GM12878 (cell line): ENCODE measurements around the gene CLEC20A. TPM values are rescaled to one million over a fixed set of nuclear protein-coding genes. Genes with fewer than 3 reads are reported as not detected.

Experiments used
- ATF7 ChIP-seq: fragments of 450-650 bp; IDR thresholded peaks from 2 replicates; pipeline ENCODE4 v1.6.1; 2016; ENCODE audit warnings: low read depth, mild to moderate bottlenecking
- EGR1 ChIP-seq, 2 experiments: IDR thresholded peaks; 1 replicate in 1 of 2; 2 replicates in 1 of 2; pipeline ENCODE4 v1.6.1; 2011 to 2012; ENCODE audit warnings: low read depth in 2 of 2, low read length in 2 of 2, borderline replicate concordance in 1 of 2, mild to moderate bottlenecking in 1 of 2, moderate library complexity in 1 of 2
- GATAD2B ChIP-seq: fragments of 450-650 bp; conservative IDR thresholded peaks from 2 replicates; pipeline ENCODE4 v1.6.1; 2017; ENCODE audit warnings: low read depth, mild to moderate bottlenecking, moderate library complexity
- NR2C1 ChIP-seq: fragments of 450-650 bp; IDR thresholded peaks from 2 replicates; pipeline ENCODE4 v1.6.1; 2017; ENCODE audit warnings: antibody characterized with exemption, mild to moderate bottlenecking, moderate library complexity
- SUPT20H ChIP-seq: IDR thresholded peaks from 2 replicates; pipeline ENCODE4 v1.6.1; 2011; ENCODE audit warnings: low read depth, mild to moderate bottlenecking, low read length, moderate library complexity, borderline replicate concordance; ENCODE audit not compliant: control insufficient read depth
- TCF7 ChIP-seq: IDR thresholded peaks from 2 replicates; pipeline ENCODE4 v1.6.1; 2014; ENCODE audit warnings: antibody characterized with exemption, borderline replicate concordance
- ZNF217 ChIP-seq: fragments of 450-650 bp; IDR thresholded peaks from 2 replicates; pipeline ENCODE4 v1.6.1; 2017; ENCODE audit warnings: antibody characterized with exemption, mild to moderate bottlenecking
- polyA plus RNA-seq, 11 experiments: library from polyadenylated mRNA; depleted of rRNA in 4 of 11; unstranded in 6 of 11; stranded (reverse) in 5 of 11; fragments of >200 nt; fragmentation: Nextera tagmentation in 4 of 11; fragmentation: Illumina TruSeq in 1 of 11; extraction: Ambion mirVana in 4 of 11; extraction: Trizol in 1 of 11; gene quantifications; 1 replicate in 1 of 11; 2 replicates in 10 of 11; pipeline versions ENCODE4 v1.2.1 to v1.2.3, GENCODE V29; 2011 to 2016; ENCODE audit warnings: inconsistent platforms in 2 of 11, missing spikeins in 2 of 11, low read depth in 1 of 11
- total RNA-seq, 4 experiments: library from RNA; depleted of rRNA in 3 of 4; stranded (reverse); fragments of >200 nt in 3 of 4; fragmentation: Illumina TruSeq in 1 of 4; extraction: Trizol in 1 of 4; gene quantifications; 2 replicates each; pipeline versions ENCODE4 v1.2.1 to v1.2.3, GENCODE V29; 2013 to 2021
- TF ChIP-seq, protein P1 (sequence below): IDR thresholded peaks from 2 replicates; pipeline ENCODE4 v1.6.1; 2012; ENCODE audit warnings: low read depth, low read length, improper control_type of control experiment
- TF ChIP-seq, protein P2 (sequence below): fragments of 450-650 bp; formaldehyde crosslinking; IDR thresholded peaks from 2 replicates; pipeline ENCODE4 v1.4.0; 2020; ENCODE audit warnings: mild to moderate bottlenecking, moderate library complexity
- TF ChIP-seq, protein P3 (sequence below): fragments of 450-650 bp; formaldehyde crosslinking; IDR thresholded peaks from 2 replicates; pipeline ENCODE4 v1.5.0; 2022; ENCODE audit warnings: mild to moderate bottlenecking, missing genetic modification characterization
- TF ChIP-seq, protein P4 (sequence below), 3 experiments: IDR thresholded peaks in 2 of 3; conservative IDR thresholded peaks in 1 of 3; 2 replicates each; pipeline ENCODE4 v1.5.1; 2011; ENCODE audit warnings: low read depth in 3 of 3, low read length in 3 of 3, mild to moderate bottlenecking in 3 of 3, control low read depth in 2 of 3, moderate library complexity in 2 of 3, inconsistent platforms in 1 of 3, mixed read lengths in 1 of 3; ENCODE audit not compliant: control insufficient read depth in 2 of 3, insufficient read depth in 1 of 3; ENCODE audit errors: extremely low read depth in 1 of 3
- TF ChIP-seq, protein P5 (sequence below): fragments of 150-350 bp; IDR thresholded peaks from 2 replicates; pipeline ENCODE4 v1.6.1; 2014; ENCODE audit warnings: mild to moderate bottlenecking, low read depth, low read length

The CLEC20A gene
- total and polyA plus RNA-seq, 10 of the 15 experiments (the other 5 are each of a cell fraction or from before 2014, with no cell fraction given), result not detected

DNA sequence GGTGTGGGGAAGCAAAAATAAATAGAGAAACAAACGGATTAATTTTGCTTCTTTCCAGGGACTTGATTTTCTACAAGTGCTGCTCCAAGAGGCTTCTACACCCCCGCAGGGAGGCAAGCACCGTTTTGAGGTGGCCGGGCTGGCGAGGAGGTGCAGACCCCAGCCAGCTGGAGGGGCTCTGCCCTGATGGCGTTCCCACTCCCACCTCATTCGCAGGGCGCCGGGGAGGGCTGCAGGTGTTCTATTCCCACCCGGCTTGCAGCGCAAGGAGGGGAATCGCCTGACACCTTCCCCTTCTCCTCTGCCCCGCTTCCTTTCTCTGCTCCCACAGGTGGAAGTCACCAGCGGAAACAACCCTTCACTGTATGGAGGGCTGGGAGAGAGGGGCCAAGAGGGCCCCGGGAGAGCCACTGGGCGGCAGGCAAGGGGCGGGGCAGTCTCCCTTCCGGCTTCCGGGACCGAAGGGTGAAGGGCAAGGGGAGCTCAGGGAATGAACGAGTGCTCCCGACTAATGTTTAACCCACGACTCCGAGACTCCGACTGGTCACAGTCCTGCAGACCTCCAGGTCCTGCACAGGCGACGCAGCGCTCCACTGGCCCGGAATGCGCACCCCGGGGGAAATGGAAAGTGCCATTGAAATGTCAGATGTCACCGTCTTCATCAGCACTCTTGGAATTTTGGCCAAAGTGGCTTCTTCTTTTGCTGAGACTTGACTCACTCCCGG is 45.2 kb upstream of the CLEC20A start (continued):
- TF ChIP-seq, protein P1, sequence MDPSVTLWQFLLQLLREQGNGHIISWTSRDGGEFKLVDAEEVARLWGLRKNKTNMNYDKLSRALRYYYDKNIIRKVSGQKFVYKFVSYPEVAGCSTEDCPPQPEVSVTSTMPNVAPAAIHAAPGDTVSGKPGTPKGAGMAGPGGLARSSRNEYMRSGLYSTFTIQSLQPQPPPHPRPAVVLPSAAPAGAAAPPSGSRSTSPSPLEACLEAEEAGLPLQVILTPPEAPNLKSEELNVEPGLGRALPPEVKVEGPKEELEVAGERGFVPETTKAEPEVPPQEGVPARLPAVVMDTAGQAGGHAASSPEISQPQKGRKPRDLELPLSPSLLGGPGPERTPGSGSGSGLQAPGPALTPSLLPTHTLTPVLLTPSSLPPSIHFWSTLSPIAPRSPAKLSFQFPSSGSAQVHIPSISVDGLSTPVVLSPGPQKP, result no peak
- TF ChIP-seq, protein P2, sequence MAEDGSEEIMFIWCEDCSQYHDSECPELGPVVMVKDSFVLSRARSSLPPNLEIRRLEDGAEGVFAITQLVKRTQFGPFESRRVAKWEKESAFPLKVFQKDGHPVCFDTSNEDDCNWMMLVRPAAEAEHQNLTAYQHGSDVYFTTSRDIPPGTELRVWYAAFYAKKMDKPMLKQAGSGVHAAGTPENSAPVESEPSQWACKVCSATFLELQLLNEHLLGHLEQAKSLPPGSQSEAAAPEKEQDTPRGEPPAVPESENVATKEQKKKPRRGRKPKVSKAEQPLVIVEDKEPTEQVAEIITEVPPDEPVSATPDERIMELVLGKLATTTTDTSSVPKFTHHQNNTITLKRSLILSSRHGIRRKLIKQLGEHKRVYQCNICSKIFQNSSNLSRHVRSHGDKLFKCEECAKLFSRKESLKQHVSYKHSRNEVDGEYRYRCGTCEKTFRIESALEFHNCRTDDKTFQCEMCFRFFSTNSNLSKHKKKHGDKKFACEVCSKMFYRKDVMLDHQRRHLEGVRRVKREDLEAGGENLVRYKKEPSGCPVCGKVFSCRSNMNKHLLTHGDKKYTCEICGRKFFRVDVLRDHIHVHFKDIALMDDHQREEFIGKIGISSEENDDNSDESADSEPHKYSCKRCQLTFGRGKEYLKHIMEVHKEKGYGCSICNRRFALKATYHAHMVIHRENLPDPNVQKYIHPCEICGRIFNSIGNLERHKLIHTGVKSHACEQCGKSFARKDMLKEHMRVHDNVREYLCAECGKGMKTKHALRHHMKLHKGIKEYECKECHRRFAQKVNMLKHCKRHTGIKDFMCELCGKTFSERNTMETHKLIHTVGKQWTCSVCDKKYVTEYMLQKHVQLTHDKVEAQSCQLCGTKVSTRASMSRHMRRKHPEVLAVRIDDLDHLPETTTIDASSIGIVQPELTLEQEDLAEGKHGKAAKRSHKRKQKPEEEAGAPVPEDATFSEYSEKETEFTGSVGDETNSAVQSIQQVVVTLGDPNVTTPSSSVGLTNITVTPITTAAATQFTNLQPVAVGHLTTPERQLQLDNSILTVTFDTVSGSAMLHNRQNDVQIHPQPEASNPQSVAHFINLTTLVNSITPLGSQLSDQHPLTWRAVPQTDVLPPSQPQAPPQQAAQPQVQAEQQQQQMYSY (CRISPR knock-in tag), result no peak
- TF ChIP-seq ZNF217, result no peak
- TF ChIP-seq, protein P3, sequence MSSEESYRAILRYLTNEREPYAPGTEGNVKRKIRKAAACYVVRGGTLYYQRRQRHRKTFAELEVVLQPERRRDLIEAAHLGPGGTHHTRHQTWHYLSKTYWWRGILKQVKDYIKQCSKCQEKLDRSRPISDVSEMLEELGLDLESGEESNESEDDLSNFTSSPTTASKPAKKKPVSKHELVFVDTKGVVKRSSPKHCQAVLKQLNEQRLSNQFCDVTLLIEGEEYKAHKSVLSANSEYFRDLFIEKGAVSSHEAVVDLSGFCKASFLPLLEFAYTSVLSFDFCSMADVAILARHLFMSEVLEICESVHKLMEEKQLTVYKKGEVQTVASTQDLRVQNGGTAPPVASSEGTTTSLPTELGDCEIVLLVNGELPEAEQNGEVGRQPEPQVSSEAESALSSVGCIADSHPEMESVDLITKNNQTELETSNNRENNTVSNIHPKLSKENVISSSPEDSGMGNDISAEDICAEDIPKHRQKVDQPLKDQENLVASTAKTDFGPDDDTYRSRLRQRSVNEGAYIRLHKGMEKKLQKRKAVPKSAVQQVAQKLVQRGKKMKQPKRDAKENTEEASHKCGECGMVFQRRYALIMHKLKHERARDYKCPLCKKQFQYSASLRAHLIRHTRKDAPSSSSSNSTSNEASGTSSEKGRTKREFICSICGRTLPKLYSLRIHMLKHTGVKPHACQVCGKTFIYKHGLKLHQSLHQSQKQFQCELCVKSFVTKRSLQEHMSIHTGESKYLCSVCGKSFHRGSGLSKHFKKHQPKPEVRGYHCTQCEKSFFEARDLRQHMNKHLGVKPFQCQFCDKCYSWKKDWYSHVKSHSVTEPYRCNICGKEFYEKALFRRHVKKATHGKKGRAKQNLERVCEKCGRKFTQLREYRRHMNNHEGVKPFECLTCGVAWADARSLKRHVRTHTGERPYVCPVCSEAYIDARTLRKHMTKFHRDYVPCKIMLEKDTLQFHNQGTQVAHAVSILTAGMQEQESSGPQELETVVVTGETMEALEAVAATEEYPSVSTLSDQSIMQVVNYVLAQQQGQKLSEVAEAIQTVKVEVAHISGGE (CRISPR knock-in tag), result no peak
- TF ChIP-seq, protein P4, sequence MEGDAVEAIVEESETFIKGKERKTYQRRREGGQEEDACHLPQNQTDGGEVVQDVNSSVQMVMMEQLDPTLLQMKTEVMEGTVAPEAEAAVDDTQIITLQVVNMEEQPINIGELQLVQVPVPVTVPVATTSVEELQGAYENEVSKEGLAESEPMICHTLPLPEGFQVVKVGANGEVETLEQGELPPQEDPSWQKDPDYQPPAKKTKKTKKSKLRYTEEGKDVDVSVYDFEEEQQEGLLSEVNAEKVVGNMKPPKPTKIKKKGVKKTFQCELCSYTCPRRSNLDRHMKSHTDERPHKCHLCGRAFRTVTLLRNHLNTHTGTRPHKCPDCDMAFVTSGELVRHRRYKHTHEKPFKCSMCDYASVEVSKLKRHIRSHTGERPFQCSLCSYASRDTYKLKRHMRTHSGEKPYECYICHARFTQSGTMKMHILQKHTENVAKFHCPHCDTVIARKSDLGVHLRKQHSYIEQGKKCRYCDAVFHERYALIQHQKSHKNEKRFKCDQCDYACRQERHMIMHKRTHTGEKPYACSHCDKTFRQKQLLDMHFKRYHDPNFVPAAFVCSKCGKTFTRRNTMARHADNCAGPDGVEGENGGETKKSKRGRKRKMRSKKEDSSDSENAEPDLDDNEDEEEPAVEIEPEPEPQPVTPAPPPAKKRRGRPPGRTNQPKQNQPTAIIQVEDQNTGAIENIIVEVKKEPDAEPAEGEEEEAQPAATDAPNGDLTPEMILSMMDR (IDR thresholded peaks at IDR 0.05 in 2 of 3, conservative IDR thresholded peaks at IDR 0.05 in 1 of 3; ENCODE audit: control insufficient read depth in 2 of 3, extremely low read depth in 1 of 3, insufficient read depth in 1 of 3, low read depth in 3 of 3, low read length in 3 of 3), result 0 out of 6 replicates have a peak, but pooled peaks of 2 of the 3 experiments have one; percentile 2 to 9
- TF ChIP-seq, protein P5, sequence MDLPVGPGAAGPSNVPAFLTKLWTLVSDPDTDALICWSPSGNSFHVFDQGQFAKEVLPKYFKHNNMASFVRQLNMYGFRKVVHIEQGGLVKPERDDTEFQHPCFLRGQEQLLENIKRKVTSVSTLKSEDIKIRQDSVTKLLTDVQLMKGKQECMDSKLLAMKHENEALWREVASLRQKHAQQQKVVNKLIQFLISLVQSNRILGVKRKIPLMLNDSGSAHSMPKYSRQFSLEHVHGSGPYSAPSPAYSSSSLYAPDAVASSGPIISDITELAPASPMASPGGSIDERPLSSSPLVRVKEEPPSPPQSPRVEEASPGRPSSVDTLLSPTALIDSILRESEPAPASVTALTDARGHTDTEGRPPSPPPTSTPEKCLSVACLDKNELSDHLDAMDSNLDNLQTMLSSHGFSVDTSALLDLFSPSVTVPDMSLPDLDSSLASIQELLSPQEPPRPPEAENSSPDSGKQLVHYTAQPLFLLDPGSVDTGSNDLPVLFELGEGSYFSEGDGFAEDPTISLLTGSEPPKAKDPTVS, result no peak
- TF ChIP-seq SUPT20H, result no peak
- no peak for TF ChIP-seq ATF7
- TF ChIP-seq TCF7, result no peak
- no peak for TF ChIP-seq EGR1 (IDR thresholded peaks at IDR 0.05; ENCODE audit: borderline replicate concordance in 1 of 2, low read depth in 2 of 2, low read length in 2 of 2)
- peak; percentile 46 for TF ChIP-seq GATAD2B
- peak; percentile 2; the same call in 1 of the 2 replicates for TF ChIP-seq NR2C1
